SK-N-SH (cell line): ENCODE data around the gene SOX30. TPM values are rescaled to one million over a fixed set of nuclear protein-coding genes. Genes with fewer than 3 reads are reported as not detected.

Experiments used
- CTCF ChIA-PET: fragments of 300-600, 350-600 bp; formaldehyde crosslinking; extraction: SDS; loops from one replicate; lab custom pipeline; 2021; lab: Yijun Ruan, JAX
- POLR2A ChIA-PET: fragments of 350-600 bp; sonication (Branson Sonifier 250); formaldehyde crosslinking; extraction: SDS; loops from one replicate; lab custom pipeline; 2020; ENCODE audit warnings: antibody characterized with exemption, inconsistent platforms; lab: Yijun Ruan, JAX
- DNase-seq: peaks from one replicate; pipeline ENCODE4 v3.0.0; 2012
- H2AFZ ChIP-seq: fragments of 200-600 bp; sonication (generic); 2 replicates; pipeline ENCODE4 v1.8.1; 2016; ENCODE audit warnings: antibody characterized with exemption, mild to moderate bottlenecking, low read depth
- H3F3A ChIP-seq: fragments of 200-600 bp; sonication (generic); replicated peaks from 2 replicates; pipeline ENCODE3; 2016; ENCODE audit warnings: antibody characterized with exemption, mild to moderate bottlenecking; ENCODE audit not compliant: insufficient read depth
- H3K27ac ChIP-seq, 2 experiments: fragments of 200-500 bp in 1 of 2; fragments of 200-600 bp in 1 of 2; sonication (Bioruptor generic) in 1 of 2; sonication (generic), shearing (Covaris generic) in 1 of 2; 2 replicates each; pipeline versions ENCODE4 v1.5.1 to v1.6.1; 2014 to 2016; ENCODE audit warnings: low read depth in 2 of 2, inconsistent platforms in 1 of 2, low read length in 1 of 2, mild to moderate bottlenecking in 1 of 2, mixed read lengths in 1 of 2
- H3K27me3 ChIP-seq: fragments of 200-600 bp; sonication (generic), shearing (Covaris generic); 2 replicates; pipeline ENCODE4 v1.6.1; 2016; ENCODE audit warnings: mixed run types; ENCODE audit not compliant: insufficient read depth
- H3K36me3 ChIP-seq, 2 experiments: fragments of 200-500 bp in 1 of 2; fragments of 200-600 bp in 1 of 2; sonication (Bioruptor generic) in 1 of 2; sonication (generic) in 1 of 2; replicated peaks in 1 of 2; 2 replicates each; pipeline versions ENCODE3 to v1.5.1; 2014 to 2016; ENCODE audit warnings: low read length in 1 of 2, mild to moderate bottlenecking in 1 of 2; ENCODE audit not compliant: insufficient read depth in 2 of 2, control insufficient read depth in 1 of 2
- H3K4me1 ChIP-seq, 2 experiments: fragments of 200-500 bp in 1 of 2; fragments of 200-600 bp in 1 of 2; sonication (Bioruptor generic) in 1 of 2; sonication (generic), shearing (Covaris generic) in 1 of 2; 2 replicates each; pipeline versions ENCODE4 v1.5.1 to v1.6.1; 2014 to 2016; ENCODE audit warnings: low read depth in 1 of 2, low read length in 1 of 2, mixed run types in 1 of 2; ENCODE audit not compliant: insufficient read depth in 2 of 2, control insufficient read depth in 1 of 2
- H3K4me2 ChIP-seq: fragments of 200-600 bp; sonication (generic), shearing (Covaris generic); 2 replicates; pipeline ENCODE4 v1.6.1; 2017; ENCODE audit warnings: mixed run types
- H3K4me3 ChIP-seq, 2 experiments: fragments of 200-500 bp in 1 of 2; fragments of 200-600 bp in 1 of 2; sonication (Bioruptor generic) in 1 of 2; sonication (generic), shearing (Covaris generic) in 1 of 2; 2 replicates each; pipeline versions ENCODE4 v1.5.1 to v1.8.1; 2014 to 2016; ENCODE audit warnings: low read depth in 2 of 2, inconsistent platforms in 1 of 2, low read length in 1 of 2, mild to moderate bottlenecking in 1 of 2, mixed read lengths in 1 of 2, moderate library complexity in 1 of 2
- H3K79me2 ChIP-seq: fragments of 200-600 bp; sonication (generic); 2 replicates; pipeline ENCODE4 v1.8.1; 2017; ENCODE audit warnings: mild to moderate bottlenecking; ENCODE audit not compliant: insufficient read depth
- H3K9ac ChIP-seq: fragments of 200-600 bp; sonication (generic); 2 replicates; pipeline ENCODE4 v1.6.1; 2017; ENCODE audit warnings: mixed run types
- H3K9me2 ChIP-seq: fragments of 200-600 bp; sonication (generic); 2 replicates; pipeline ENCODE4 v1.6.1; 2017; ENCODE audit warnings: mixed run types
- H3K9me3 ChIP-seq: fragments of 200-600 bp; sonication (generic); 2 replicates; pipeline ENCODE4 v1.6.1; 2017; ENCODE audit warnings: mixed run types, mild to moderate bottlenecking, moderate library complexity
- H4K20me1 ChIP-seq: fragments of 200-600 bp; sonication (generic); 2 replicates; pipeline ENCODE4 v1.6.1; 2017; ENCODE audit warnings: mild to moderate bottlenecking, mixed run types; ENCODE audit not compliant: insufficient read depth
- EP300 ChIP-seq, 2 experiments: IDR thresholded peaks; 2 replicates each; pipeline versions ENCODE4 v1.4.0 to v1.6.1; 2012; ENCODE audit warnings: borderline replicate concordance in 1 of 2, low read depth in 1 of 2, low read length in 1 of 2
- MAX ChIP-seq: IDR thresholded peaks from 2 replicates; pipeline ENCODE4 v1.4.0; 2012; ENCODE audit warnings: low read depth
- MXI1 ChIP-seq: IDR thresholded peaks from 2 replicates; pipeline ENCODE4 v1.6.1; 2012; ENCODE audit warnings: mild to moderate bottlenecking, low read depth, low read length, improper control_type of control experiment
- NFIC ChIP-seq: IDR thresholded peaks from 2 replicates; pipeline ENCODE4 v1.4.0; 2012; ENCODE audit warnings: borderline replicate concordance
- PBX3 ChIP-seq: IDR thresholded peaks from 2 replicates; pipeline ENCODE4; 2012
- TAF1 ChIP-seq: IDR thresholded peaks from 2 replicates; pipeline ENCODE4 v1.6.1; 2012; ENCODE audit warnings: low read depth, mild to moderate bottlenecking, low read length, moderate library complexity, borderline replicate concordance
- TCF12 ChIP-seq: IDR thresholded peaks from 2 replicates; pipeline ENCODE4 v1.4.0; 2012
- WGBS: methylation state at CpG from one replicate; pipeline ENCODE4 v1.1.6; 2017; ENCODE audit warnings: low lambda C conversion rate; 5-methylcytosine and 5-hydroxymethylcytosine counted together
- polyA plus RNA-seq, 3 experiments: library from polyadenylated mRNA; depleted of rRNA; stranded (reverse); fragments of >200 nt; gene quantifications; 2 replicates each; pipeline ENCODE4 v1.2.3, GENCODE V29; 2012
- TF ChIP-seq, protein P1 (sequence below): fragments of 150-350 bp; IDR thresholded peaks from 2 replicates; pipeline ENCODE4 v1.6.1; 2016; ENCODE audit warnings: mild to moderate bottlenecking, low read depth, low read length

Gene SOX30
- polyA plus RNA-seq, 1 of the 3 experiments (the other 2 are of a cell fraction): 0.13 TPM

GRCh38 chr5:157612581-157612980, 39.7 kb downstream of the SOX30 start:
- Histone ChIP-seq H3K27ac (peak overlapping the region in 1 of 2 experiments; percentile 28; a peak in 1 of 4 replicates), H3F3A (peaks cover 7% of the 10 kb centered on the region), H3K79me2 (no peaks in the 10 kb centered on the region), H4K20me1 (no peaks in the 10 kb centered on the region), H3K9me2 (no peaks in the 10 kb centered on the region), H3K4me1 (peaks cover 0 to 8% of the 10 kb centered on the region in 2 experiments; a peak in 1 of 4 replicates), H2AFZ (peak overlapping the region; percentile 76; the same call in 1 of the 2 replicates), H3K9me3 (no peaks in the 10 kb centered on the region), H3K4me3 (no peak overlapping the region), H3K4me2 (no peak overlapping the region), H3K27me3 (no peaks in the 10 kb centered on the region), H3K9ac (no peak overlapping the region), H3K36me3 (no peaks in the 10 kb centered on the region)
- CTCF ChIA-PET: interaction anchor here (1.0 kb wide), 1 partner anchor 88 kb away, joined by 4 read pairs; no protein-coding TSS in a partner anchor
- 94% methylated on average over 5 of the region's 5 CpGs for WGBS
- POLR2A ChIA-PET: no interaction called here
- TF ChIP-seq MAX: no peak
- TF ChIP-seq TAF1: no peak
- no peak for TF ChIP-seq MXI1
- no peak for TF ChIP-seq EP300 (IDR thresholded peaks at IDR 0.05; ENCODE audit: borderline replicate concordance in 1 of 2, low read depth in 1 of 2, low read length in 1 of 2)
- TF ChIP-seq, protein P1, sequence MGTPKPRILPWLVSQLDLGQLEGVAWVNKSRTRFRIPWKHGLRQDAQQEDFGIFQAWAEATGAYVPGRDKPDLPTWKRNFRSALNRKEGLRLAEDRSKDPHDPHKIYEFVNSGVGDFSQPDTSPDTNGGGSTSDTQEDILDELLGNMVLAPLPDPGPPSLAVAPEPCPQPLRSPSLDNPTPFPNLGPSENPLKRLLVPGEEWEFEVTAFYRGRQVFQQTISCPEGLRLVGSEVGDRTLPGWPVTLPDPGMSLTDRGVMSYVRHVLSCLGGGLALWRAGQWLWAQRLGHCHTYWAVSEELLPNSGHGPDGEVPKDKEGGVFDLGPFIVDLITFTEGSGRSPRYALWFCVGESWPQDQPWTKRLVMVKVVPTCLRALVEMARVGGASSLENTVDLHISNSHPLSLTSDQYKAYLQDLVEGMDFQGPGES: no peak
- no peak for DNase-seq

DNA sequence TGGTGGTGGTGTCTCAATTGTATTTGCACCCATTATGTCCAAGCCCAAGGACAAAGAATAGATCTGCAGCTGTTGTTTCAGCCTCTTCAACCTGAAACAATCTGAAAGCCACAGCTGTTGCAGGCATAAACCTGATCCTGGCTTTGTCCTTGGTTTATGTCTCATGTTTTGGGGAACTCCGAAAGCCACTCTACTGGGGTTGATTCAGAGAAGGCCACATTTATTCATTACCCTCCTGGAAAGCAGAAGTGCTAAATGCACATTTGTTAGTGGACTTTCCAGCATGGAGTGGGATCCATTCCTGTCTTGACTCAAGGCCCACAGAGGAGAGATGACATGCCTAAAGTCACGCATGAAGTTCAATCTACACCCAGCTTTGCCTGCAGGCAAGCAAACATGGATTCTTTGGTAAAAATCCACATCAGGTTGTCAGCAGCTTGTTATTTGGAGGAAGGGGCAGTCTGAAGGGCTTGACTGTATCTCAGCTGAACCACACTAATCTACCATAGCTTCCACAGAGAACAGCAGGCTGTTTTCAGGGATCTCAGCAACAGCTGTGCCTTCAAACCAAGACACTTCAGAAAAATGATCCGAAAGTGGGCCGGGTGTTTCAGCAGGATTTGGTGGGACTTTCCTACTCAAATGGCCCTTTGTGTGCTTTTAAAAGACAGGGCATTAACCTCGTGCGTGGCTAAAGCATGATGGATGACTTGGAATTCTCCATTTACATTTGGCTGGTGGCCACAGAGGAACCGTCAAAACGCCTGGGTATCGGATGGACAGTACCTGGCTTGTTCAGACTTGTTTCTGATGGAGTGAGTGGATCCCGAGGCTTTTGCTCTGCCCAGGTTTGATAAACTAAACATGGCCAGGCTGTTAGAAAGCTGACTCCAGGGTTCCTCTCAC, 40.4 kb downstream of the SOX30 start:
- WGBS: 61% methylated on average over 10 of the region's 10 CpGs
- Histone ChIP-seq H3K4me3 (no peak overlapping the region), H3K79me2 (no peaks in the 10 kb centered on the region), H3K9me3 (no peaks in the 10 kb centered on the region), H3K27ac (peak overlapping the region in 1 of 2 experiments; percentile 28; a peak in 3 of 4 replicates), H3K4me1 (peaks cover 0 to 10% of the 10 kb centered on the region in 2 experiments; a peak in 1 of 4 replicates), H3K9me2 (no peaks in the 10 kb centered on the region), H4K20me1 (no peaks in the 10 kb centered on the region), H3K36me3 (no peaks in the 10 kb centered on the region), H3K4me2 (no peak overlapping the region), H3K27me3 (no peaks in the 10 kb centered on the region), H3F3A (peaks cover 12% of the 10 kb centered on the region), H3K9ac (no peak overlapping the region), H2AFZ (peak overlapping the region; percentile 76)
- TF ChIP-seq PBX3: peak; percentile 54; the same call in 1 of the 2 replicates
- TF ChIP-seq EP300 (IDR thresholded peaks at IDR 0.05; ENCODE audit: borderline replicate concordance in 1 of 2, low read depth in 1 of 2, low read length in 1 of 2): peak in 1 of 2 experiments; percentile 37; a peak in 1 of 4 replicates
- TF ChIP-seq TCF12: no peak
- TF ChIP-seq NFIC: peak; percentile 54
- 0 out of 2 replicates have a peak, but pooled peaks have one; percentile 36 for TF ChIP-seq MAX
- CTCF ChIA-PET: interaction anchor here (1.0 kb wide), 1 partner anchor 89 kb away, joined by 4 read pairs; no protein-coding TSS in a partner anchor
- POLR2A ChIA-PET: no interaction called here
- no peak for DNase-seq
